ENCODE data around the gene SCOC. TPM values are rescaled to one million over a fixed set of nuclear protein-coding genes. Genes with fewer than 3 reads are reported as not detected.

The SCOC gene
- total and polyA plus RNA-seq, 10 of the 15 experiments (the other 5 are each of a cell fraction or from before 2014, with no cell fraction given): 28.2 to 154 (median 54.0) TPM

DNA sequence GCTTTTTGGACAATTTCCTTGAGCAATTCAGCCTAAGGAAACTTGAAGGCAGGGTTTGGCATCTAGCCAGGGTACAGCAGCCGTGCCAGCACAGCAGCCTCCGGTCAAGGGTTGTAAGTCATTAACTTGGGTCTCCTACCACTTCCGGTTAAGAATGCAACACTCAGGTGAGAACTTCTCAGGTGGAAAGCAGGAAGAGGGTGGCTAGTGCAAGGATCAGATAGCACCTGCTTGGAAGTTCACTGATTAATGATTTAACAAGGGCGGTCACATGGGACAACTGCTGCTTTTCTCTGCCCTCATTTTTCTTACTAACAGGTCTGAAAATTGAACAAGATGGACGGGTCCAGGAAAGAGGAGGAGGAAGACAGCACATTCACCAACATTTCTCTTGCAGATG is 30.1 kb upstream of the SCOC start:
- no peaks in the 10 kb centered on the region for H4K20me1 ChIP-seq (ENCODE audit: control insufficient read depth, insufficient read depth)
- FAIRE-seq (no peak), DNase-seq (ENCODE audit: low read depth, low spot score) (no peak), ATAC-seq (no peak)
- ChIA-PET SMC1A (ENCODE audit: uncharacterized antibody, unreplicated experiment) (interaction anchor here (1.6 kb wide), 1 partner anchor 17 kb away, joined by 5 read pairs; no protein-coding TSS in a partner anchor), RAD21 (ENCODE audit: unreplicated experiment) (no interaction called here), CTCF (interaction anchor here (1.6 kb wide), 1 partner anchor 16 kb away, joined by 10 read pairs; no protein-coding TSS in a partner anchor), POLR2A (no interaction called here)
- no peaks in the 10 kb centered on the region for H3K36me3 ChIP-seq (ENCODE audit: control insufficient read depth in 2 of 2, insufficient read depth in 2 of 2, low read length in 1 of 2)
- H3K79me2 ChIP-seq (ENCODE audit: control insufficient read depth, insufficient read depth, low read length): no peaks in the 10 kb centered on the region
- H3K9ac ChIP-seq (ENCODE audit: control insufficient read depth, insufficient read depth, low read length): no peak overlapping the region
- no peak overlapping the region for H2AFZ ChIP-seq (ENCODE audit: control insufficient read depth, low read depth, low read length)
- in situ Hi-C loops (cut with MboI) (no loop called here), intact Hi-C loops (cut with micrococcal nuclease; ENCODE audit: unreplicated experiment) (no loop called here)
- H3K9me3 ChIP-seq (replicated peaks; ENCODE audit: control insufficient read depth, insufficient read depth, low read length): no peaks in the 10 kb centered on the region
- no peak overlapping the region for H3K27ac ChIP-seq (ENCODE audit: control insufficient read depth, insufficient read depth)
- TF ChIP-seq TCF12 (IDR thresholded peaks at IDR 0.05; ENCODE audit: low read depth, low read length) (no peak), WRNIP1 (IDR thresholded peaks at IDR 0.05; ENCODE audit: borderline replicate concordance, low read depth, low read length) (no peak), EGR1 (IDR thresholded peaks at IDR 0.05; ENCODE audit: borderline replicate concordance in 1 of 2, low read depth in 2 of 2, low read length in 2 of 2) (no peak), TARDBP (IDR thresholded peaks at IDR 0.05; ENCODE audit: borderline replicate concordance) (no peak), MTA2 (IDR thresholded peaks at IDR 0.05; ENCODE audit: low read depth) (no peak), NR2C2 (IDR thresholded peaks at IDR 0.05; ENCODE audit: borderline replicate concordance, control insufficient read depth, insufficient read length, low read depth) (no peak), TAF1 (IDR thresholded peaks at IDR 0.05; ENCODE audit: borderline replicate concordance, low read depth, low read length) (no peak), FOXK2 (IDR thresholded peaks at IDR 0.05) (no peak), CBX5 (IDR thresholded peaks at IDR 0.05; ENCODE audit: low read depth) (no peak), NR2C1 (IDR thresholded peaks at IDR 0.05) (no peak), MXI1 (IDR thresholded peaks at IDR 0.05; ENCODE audit: low read depth, low read length) (no peak), TCF7 (IDR thresholded peaks at IDR 0.05; ENCODE audit: borderline replicate concordance) (no peak), ZNF622 (IDR thresholded peaks at IDR 0.05) (no peak), SMARCA5 (IDR thresholded peaks at IDR 0.05) (no peak)
- TF ChIP-seq, protein P1, sequence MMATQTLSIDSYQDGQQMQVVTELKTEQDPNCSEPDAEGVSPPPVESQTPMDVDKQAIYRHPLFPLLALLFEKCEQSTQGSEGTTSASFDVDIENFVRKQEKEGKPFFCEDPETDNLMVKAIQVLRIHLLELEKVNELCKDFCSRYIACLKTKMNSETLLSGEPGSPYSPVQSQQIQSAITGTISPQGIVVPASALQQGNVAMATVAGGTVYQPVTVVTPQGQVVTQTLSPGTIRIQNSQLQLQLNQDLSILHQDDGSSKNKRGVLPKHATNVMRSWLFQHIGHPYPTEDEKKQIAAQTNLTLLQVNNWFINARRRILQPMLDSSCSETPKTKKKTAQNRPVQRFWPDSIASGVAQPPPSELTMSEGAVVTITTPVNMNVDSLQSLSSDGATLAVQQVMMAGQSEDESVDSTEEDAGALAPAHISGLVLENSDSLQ (IDR thresholded peaks at IDR 0.05): no peak
- TF ChIP-seq, protein P2, sequence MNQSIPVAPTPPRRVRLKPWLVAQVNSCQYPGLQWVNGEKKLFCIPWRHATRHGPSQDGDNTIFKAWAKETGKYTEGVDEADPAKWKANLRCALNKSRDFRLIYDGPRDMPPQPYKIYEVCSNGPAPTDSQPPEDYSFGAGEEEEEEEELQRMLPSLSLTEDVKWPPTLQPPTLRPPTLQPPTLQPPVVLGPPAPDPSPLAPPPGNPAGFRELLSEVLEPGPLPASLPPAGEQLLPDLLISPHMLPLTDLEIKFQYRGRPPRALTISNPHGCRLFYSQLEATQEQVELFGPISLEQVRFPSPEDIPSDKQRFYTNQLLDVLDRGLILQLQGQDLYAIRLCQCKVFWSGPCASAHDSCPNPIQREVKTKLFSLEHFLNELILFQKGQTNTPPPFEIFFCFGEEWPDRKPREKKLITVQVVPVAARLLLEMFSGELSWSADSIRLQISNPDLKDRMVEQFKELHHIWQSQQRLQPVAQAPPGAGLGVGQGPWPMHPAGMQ (IDR thresholded peaks at IDR 0.05; ENCODE audit: borderline replicate concordance): no peak
- TF ChIP-seq, protein P3, sequence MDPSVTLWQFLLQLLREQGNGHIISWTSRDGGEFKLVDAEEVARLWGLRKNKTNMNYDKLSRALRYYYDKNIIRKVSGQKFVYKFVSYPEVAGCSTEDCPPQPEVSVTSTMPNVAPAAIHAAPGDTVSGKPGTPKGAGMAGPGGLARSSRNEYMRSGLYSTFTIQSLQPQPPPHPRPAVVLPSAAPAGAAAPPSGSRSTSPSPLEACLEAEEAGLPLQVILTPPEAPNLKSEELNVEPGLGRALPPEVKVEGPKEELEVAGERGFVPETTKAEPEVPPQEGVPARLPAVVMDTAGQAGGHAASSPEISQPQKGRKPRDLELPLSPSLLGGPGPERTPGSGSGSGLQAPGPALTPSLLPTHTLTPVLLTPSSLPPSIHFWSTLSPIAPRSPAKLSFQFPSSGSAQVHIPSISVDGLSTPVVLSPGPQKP (IDR thresholded peaks at IDR 0.05; ENCODE audit: low read depth, low read length): no peak
- WGBS (ENCODE audit: insufficient coverage, insufficient replicate concordance, low lambda C conversion rate, missing lambda C conversion rate): 29% methylated on average over 5 of the region's 5 CpGs
- H3K4me1 ChIP-seq (ENCODE audit: control insufficient read depth, insufficient read depth, low read length): no peaks in the 10 kb centered on the region
- no peak overlapping the region for H3K4me3 ChIP-seq
- H3K4me2 ChIP-seq (ENCODE audit: control insufficient read depth, insufficient read depth): no peak overlapping the region
- H3K27me3 ChIP-seq (replicated peaks in 1 of 2; ENCODE audit: control insufficient read depth in 2 of 2, insufficient read depth in 2 of 2, low read length in 1 of 2): no peaks in the 10 kb centered on the region
- no TSS peak for BruUV-seq (replicated peaks)

Measured in GM12878 (cell line).